ENCODE measurements around the gene RNF227. TPM values are rescaled to one million over a fixed set of nuclear protein-coding genes. Genes with fewer than 3 reads are reported as not detected.

RNF227 gene
- total and polyA plus RNA-seq, 2 of the 13 experiments (the other 11 are each of a cell fraction or from before 2014, with no cell fraction given): 0.20 to 0.79 TPM

DNA sequence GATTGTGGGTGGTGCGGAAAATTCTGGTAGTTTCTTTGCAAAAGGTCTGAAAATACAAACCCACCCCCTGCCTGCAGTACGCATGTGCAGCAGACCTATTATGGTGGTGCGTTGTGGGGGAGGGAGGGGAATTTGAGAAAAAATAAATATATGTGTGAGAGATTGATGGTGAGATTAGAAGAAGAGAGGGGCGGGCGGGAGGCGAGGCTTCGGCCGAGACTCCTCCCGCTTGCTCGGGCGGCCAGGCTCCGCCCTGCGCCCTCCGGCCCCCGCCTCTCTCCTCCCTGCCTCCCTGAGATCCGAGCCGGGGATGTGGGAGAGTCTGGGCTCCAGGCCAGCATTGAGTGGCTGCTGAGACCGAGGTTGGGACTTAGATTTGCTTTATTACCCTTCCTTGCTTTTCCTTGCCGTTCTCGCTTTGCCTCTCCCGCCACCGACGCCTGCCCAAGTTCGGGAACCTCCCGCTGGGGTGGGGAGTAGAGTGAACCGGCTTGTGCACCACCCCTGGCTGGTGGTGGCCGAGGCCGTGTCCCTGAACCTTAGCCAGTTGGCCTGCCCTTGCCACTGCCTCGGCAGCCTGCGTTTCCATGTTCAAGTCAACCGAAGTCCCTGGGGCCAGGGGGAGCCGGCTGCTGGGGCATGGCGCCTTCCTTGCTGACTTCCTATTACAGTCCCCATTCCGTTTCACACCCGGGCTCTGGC lies 28.5 kb downstream of the RNF227 start (continued):
- TF ChIP-seq, protein P1, sequence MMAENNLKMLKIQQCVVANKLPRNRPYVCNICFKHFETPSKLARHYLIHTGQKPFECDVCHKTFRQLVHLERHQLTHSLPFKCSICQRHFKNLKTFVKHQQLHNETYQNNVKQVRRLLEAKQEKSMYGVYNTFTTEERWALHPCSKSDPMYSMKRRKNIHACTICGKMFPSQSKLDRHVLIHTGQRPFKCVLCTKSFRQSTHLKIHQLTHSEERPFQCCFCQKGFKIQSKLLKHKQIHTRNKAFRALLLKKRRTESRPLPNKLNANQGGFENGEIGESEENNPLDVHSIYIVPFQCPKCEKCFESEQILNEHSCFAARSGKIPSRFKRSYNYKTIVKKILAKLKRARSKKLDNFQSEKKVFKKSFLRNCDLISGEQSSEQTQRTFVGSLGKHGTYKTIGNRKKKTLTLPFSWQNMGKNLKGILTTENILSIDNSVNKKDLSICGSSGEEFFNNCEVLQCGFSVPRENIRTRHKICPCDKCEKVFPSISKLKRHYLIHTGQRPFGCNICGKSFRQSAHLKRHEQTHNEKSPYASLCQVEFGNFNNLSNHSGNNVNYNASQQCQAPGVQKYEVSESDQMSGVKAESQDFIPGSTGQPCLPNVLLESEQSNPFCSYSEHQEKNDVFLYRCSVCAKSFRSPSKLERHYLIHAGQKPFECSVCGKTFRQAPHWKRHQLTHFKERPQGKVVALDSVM (CRISPR knock-in tag; IDR thresholded peaks at IDR 0.05): peak; percentile 18; the same call in 1 of the 2 replicates
- TF ChIP-seq, protein P2, sequence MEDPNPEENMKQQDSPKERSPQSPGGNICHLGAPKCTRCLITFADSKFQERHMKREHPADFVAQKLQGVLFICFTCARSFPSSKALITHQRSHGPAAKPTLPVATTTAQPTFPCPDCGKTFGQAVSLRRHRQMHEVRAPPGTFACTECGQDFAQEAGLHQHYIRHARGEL (CRISPR knock-in tag; IDR thresholded peaks at IDR 0.05): 0 out of 2 replicates have a peak, but pooled peaks have one; percentile 82
- TF ChIP-seq ZNF24 (IDR thresholded peaks at IDR 0.05) (no peak), CEBPB (IDR thresholded peaks at IDR 0.05; ENCODE audit: borderline replicate concordance, low read depth, low read length) (no peak), HNF4A (CRISPR knock-in tag; IDR thresholded peaks at IDR 0.05) (peak; percentile 43; the same call in 1 of the 2 replicates), PRPF4 (IDR thresholded peaks at IDR 0.05; ENCODE audit: low read depth, low read length, poor library complexity, severe bottlenecking) (no peak), MIER3 (CRISPR knock-in tag; IDR thresholded peaks at IDR 0.05; ENCODE audit: borderline replicate concordance) (no peak), SP5 (CRISPR knock-in tag; IDR thresholded peaks at IDR 0.05; ENCODE audit: borderline replicate concordance, low read depth) (peak; percentile 34; the same call in 1 of the 2 replicates), GABPA (IDR thresholded peaks at IDR 0.05; ENCODE audit: low read depth, low read length) (no peak), GABPA (CRISPR knock-in tag; IDR thresholded peaks at IDR 0.05; ENCODE audit: low read depth) (no peak), SP1 (IDR thresholded peaks at IDR 0.05) (no peak), SP1 (CRISPR knock-in tag; IDR thresholded peaks at IDR 0.05) (peak; percentile 15; the same call in 1 of the 2 replicates), FIP1L1 (IDR thresholded peaks at IDR 0.05; ENCODE audit: borderline replicate concordance, insufficient read depth, low read depth, low read length) (no peak), ZNF264 (CRISPR knock-in tag; IDR thresholded peaks at IDR 0.05) (no peak), MED13 (CRISPR knock-in tag; IDR thresholded peaks at IDR 0.05) (no peak), MYC (CRISPR knock-in tag; IDR thresholded peaks at IDR 0.05; ENCODE audit: borderline replicate concordance) (peak; percentile 52; the same call in 1 of the 2 replicates), HHEX (CRISPR knock-in tag; IDR thresholded peaks at IDR 0.05) (no peak)
- TF ChIP-seq, protein P3, sequence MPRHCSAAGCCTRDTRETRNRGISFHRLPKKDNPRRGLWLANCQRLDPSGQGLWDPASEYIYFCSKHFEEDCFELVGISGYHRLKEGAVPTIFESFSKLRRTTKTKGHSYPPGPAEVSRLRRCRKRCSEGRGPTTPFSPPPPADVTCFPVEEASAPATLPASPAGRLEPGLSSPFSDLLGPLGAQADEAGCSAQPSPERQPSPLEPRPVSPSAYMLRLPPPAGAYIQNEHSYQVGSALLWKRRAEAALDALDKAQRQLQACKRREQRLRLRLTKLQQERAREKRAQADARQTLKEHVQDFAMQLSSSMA (CRISPR knock-in tag; IDR thresholded peaks at IDR 0.05): no peak
- TF ChIP-seq, protein P4, sequence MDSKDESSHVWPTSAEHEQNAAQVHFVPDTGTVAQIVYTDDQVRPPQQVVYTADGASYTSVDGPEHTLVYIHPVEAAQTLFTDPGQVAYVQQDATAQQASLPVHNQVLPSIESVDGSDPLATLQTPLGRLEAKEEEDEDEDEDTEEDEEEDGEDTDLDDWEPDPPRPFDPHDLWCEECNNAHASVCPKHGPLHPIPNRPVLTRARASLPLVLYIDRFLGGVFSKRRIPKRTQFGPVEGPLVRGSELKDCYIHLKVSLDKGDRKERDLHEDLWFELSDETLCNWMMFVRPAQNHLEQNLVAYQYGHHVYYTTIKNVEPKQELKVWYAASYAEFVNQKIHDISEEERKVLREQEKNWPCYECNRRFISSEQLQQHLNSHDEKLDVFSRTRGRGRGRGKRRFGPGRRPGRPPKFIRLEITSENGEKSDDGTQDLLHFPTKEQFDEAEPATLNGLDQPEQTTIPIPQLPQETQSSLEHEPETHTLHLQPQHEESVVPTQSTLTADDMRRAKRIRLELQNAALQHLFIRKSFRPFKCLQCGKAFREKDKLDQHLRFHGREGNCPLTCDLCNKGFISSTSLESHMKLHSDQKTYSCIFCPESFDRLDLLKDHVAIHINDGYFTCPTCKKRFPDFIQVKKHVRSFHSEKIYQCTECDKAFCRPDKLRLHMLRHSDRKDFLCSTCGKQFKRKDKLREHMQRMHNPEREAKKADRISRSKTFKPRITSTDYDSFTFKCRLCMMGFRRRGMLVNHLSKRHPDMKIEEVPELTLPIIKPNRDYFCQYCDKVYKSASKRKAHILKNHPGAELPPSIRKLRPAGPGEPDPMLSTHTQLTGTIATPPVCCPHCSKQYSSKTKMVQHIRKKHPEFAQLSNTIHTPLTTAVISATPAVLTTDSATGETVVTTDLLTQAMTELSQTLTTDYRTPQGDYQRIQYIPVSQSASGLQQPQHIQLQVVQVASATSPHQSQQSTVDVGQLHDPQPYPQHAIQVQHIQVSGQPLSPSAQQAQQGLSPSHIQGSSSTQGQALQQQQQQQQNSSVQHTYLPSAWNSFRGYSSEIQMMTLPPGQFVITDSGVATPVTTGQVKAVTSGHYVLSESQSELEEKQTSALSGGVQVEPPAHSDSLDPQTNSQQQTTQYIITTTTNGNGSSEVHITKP (CRISPR knock-in tag; IDR thresholded peaks at IDR 0.05; ENCODE audit: low read depth): peak; percentile 78; the same call in 1 of the 2 replicates
- TF ChIP-seq, protein P5, sequence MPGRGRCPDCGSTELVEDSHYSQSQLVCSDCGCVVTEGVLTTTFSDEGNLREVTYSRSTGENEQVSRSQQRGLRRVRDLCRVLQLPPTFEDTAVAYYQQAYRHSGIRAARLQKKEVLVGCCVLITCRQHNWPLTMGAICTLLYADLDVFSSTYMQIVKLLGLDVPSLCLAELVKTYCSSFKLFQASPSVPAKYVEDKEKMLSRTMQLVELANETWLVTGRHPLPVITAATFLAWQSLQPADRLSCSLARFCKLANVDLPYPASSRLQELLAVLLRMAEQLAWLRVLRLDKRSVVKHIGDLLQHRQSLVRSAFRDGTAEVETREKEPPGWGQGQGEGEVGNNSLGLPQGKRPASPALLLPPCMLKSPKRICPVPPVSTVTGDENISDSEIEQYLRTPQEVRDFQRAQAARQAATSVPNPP (CRISPR knock-in tag; IDR thresholded peaks at IDR 0.05): no peak
- TF ChIP-seq, protein P6, sequence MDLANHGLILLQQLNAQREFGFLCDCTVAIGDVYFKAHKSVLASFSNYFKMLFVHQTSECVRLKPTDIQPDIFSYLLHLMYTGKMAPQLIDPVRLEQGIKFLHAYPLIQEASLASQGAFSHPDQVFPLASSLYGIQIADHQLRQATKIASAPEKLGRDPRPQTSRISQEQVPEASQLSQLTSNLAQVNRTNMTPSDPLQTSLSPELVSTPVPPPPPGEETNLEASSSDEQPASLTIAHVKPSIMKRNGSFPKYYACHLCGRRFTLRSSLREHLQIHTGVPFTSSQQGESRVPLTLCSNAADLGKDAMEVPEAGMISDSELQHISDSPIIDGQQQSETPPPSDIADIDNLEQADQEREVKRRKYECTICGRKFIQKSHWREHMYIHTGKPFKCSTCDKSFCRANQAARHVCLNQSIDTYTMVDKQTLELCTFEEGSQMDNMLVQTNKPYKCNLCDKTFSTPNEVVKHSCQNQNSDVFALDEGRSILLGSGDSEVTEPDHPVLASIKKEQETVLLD (CRISPR knock-in tag; IDR thresholded peaks at IDR 0.05; ENCODE audit: low read depth): no peak
